HG02759 (cell line): ENCODE results near the gene XRRA1.
"Not testable (repeated sequence)": the region's sequence is repeated elsewhere in the genome, so short reads cannot be mapped to it uniquely, and the experiment has no call there.

Experiments
- ATAC-seq: cut with Tn5 transposase; IDR thresholded peaks from one replicate; pipeline ENCODE4 v1.9.1; 2021; ENCODE audit warnings: mild to moderate bottlenecking, moderate library complexity; ENCODE audit not compliant: unreplicated experiment

The XRRA1 gene, protein sequence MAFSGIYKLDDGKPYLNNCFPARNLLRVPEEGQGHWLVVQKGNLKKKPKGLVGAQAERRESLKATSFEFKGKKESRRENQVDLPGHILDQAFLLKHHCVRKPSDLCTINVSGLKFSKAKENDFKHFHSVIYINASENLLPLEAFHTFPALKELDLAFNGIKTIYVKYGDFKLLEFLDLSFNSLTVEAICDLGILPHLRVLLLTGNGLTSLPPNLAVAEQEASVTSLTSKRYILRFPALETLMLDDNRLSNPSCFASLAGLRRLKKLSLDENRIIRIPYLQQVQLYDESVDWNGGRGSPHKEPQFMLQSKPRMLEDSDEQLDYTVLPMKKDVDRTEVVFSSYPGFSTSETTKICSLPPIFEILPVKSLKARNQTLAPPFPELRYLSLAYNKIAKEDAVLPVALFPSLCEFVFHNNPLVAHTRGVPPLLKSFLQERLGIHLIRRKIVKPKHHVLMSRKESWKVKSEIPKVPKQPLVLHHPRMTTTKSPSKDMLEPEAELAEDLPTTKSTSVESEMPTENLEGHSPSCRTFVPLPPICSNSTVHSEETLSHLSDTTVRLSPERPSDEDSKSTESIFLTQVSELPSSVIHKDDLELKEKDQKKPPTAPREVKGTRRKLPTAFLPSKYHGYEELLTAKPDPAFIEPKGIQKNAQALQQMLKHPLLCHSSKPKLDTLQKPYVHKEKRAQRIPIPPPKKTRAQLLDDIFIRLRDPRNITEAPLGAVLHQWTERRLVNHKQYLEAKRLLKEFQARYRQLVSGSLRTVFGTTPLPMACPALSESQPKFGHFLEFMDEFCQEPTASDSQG

DNA sequence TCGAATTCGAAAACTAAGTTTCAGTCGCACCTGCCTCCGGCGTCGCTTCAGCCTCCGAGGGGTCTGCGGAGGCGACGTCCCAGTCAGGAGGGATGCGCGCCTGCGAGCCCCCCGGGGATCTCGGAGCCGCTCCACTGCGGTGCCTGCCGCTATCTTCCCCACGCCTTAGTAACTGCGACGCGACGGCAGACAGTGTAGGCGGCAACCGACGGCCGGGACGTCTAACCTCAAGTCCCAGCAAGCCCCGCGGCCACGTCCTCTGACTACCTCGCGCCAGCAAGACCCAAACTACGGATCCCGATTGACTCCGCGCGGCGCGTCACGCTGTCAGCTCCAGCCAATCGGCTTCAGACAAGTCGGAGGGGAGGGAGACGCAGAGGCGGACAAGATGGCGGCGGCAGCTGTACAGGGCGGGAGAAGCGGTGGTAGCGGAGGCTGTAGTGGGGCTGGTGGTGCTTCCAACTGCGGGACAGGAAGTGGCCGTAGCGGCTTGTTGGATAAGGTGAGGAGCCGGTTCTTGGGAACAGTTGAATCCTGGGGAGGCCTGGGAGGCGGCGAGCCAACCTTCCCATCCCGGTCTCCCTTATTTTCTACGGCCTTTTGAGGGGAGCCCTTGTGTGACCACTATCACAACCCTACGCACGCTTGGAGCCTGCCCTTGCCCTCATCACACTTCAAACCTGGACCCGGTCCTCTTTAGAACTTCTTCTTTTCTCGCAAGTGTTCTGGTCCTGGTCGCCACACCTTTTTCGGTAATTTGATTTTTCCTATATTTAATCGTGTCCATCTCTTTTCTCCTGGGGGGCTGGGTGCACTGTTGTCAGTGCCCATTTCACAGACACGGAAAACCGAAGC lies at the start of gene XRRA1, which contains the start of gene SPCS2:
TSS of gene XRRA1 (minus strand) at position 194 of the 855 bp plus-strand sequence. CDS start 8,213 bp downstream, outside the sequence.
TSS of gene SPCS2 (plus strand) at position 369 of the 855 bp plus-strand sequence. CDS start at position 389, 20 bp downstream.
- peak; percentile 94 for ATAC-seq

- ATAC-seq = peak; percentile 36
These were observed 44.0 kb upstream of the XRRA1 start for GRCh38 chr11:74992852-74993251.

- no peak for ATAC-seq
These were observed 42.0 kb upstream of the XRRA1 start for GRCh38 chr11:74990941-74991340.

DNA sequence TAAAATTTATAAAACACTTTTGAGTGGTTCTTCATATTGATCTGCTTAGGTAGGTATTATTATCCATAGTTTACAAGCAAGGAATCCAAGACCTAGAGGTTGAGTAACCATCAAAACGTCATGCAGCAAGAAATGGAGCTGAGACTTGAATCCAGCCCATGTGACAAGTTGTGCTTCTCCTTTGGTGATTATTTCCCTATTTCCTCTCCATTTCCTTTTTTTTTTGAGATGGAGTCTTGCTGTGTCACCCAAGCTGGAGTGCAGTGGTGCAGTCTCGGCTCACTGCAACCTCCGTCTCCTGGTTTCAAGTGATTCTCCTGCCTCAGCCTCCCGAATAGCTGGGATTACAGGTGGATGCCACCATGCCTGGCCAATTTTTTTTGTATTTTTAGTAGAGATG lies 41.3 kb upstream of the XRRA1 start:
- ATAC-seq = not testable (repeated sequence)

DNA sequence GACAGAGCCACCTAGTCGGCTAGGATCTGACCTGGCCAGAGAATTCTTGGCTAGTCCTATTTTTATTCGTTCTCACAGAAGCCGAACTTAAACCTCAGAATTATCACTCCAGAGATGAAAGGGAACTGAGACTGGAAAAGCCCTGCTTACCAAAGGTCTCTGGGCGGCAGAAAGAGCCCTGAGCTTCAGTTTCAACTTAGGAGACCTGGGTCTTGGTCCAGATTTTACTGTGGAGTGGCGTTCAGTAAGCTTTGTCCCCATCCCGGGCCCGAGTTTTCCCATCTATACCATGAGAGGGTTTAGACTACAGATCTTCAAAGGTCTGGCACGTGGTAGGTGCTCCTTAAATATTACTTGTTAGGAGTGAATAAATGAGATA lies 40.4 kb upstream of the XRRA1 start:
- ATAC-seq = no peak

- peak; percentile 90 for ATAC-seq
These were observed 39.8 kb upstream of the XRRA1 start, which contains the start of gene NEU3 for GRCh38 chr11:74988541-74989259. Gene NEU3, plus strand, starts transcription at chr11:74988933. Its CDS starts 128 bp downstream, at chr11:74989061.

GRCh38 chr11:74984730-74985129 lies 35.8 kb upstream of the XRRA1 start:
- no peak for ATAC-seq

GRCh38 chr11:74984070-74984469 lies 35.2 kb upstream of the XRRA1 start:
- ATAC-seq = no peak

DNA sequence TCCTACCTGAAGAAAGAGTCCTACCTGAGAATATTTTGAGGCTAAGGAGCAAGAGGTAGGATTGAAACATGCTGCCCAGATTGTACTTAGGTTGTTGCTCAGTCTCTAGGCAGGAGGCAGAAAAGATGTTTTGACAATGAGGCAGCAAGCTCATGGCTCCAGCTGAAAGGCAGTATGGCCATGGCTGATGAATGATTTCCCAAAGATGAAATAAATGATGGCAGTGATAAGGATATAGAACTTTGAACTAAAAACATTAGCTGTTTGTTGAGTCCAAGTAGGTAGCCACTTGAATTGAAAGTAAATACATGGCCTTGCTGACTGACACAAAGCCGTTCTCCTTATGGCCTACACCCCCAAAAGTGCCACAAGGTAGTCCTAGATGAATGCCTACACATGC lies 33.0 kb upstream of the XRRA1 start:
- ATAC-seq = no peak

DNA sequence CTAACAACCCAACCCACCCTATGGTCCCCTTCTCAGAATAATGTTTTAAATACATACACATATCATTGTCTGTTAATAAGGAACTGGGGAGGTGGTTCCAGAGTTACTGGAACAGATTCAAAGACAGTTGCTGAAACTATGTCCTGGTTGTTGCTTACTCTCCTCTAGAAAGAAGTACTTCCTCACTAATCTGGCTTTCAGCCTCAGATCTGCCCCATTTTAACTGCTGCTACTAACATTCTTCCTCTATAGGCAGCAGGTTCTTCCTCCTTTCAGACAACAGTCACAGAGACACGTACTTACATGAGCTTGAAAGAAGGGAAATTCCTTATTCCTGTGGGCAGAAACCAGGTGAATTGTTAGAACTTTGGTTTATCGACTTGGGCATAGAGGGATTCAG lies 31.7 kb upstream of the XRRA1 start:
- no peak for ATAC-seq

DNA sequence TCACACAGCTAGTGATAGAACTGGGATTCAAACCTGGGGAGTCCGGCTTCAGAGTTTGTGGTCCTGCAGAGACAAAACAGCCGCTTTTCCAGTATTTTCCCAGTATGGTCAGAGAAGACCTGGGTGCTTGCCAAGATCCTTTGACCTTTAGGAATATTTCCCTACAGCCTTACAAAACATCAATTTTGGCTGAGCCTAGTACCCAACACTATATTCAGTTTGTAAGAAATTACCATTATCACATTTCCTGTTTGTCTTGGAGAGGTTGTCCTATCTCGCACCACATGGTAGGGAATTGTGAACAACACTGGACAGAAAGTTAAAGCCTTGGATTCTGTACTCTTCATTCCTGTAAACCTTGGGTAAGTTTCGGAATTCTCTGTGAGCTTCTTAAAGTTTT lies 29.1 kb upstream of the XRRA1 start:
- ATAC-seq = no peak

- no peak for ATAC-seq
These were observed 22.5 kb upstream of the XRRA1 start for GRCh38 chr11:74971424-74971823.

DNA sequence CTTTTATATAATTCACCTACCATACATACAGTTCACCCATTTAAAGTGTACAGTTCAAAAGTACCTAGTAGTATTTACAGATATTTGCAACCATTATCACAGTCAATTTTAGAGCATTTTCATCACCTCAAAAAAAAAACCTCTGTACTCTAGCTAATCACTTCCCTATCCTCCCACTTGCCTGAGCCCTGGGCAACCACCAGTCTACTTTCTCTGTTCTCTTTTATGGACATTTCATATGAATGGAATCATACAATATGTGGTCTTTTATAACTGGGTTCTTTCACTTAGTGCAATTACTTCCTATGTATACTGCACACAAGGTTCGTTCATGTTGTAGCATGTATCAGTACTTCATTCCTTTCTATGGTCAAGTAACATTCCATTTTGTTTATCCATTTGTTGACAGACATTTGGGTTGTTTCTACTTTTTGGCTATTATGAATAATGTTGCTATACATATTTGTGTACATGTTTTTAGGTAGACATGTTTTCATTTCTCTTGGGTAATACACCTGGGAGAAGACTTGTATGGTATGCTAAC lies 22.0 kb upstream of the XRRA1 start:
- ATAC-seq = no peak

DNA sequence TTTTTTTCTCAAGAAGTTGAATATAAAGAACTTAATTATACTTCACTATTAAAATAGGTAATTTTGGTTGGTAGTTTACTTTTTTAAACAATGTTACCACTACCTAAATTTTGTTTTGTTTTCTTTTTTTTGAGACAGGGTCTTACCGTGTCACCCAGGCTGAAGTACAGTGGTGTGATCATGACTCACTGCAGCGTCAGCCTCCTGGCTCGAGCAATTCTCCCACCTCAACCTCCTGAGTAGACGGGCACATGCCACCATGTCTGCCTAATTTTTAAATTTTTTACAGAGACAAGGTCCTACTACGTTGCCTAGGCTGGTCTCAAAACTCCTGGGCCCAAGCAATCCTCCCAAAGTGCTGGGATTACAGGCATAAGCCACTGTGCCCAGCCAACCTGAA lies 17.8 kb upstream of the XRRA1 start:
- no peak for ATAC-seq

- ATAC-seq = not testable (repeated sequence)
These were observed 11.2 kb upstream of the XRRA1 start for GRCh38 chr11:74960128-74960527.

GRCh38 chr11:74957937-74958629 lies 9.2 kb upstream of the XRRA1 start:
- no peak for ATAC-seq

DNA sequence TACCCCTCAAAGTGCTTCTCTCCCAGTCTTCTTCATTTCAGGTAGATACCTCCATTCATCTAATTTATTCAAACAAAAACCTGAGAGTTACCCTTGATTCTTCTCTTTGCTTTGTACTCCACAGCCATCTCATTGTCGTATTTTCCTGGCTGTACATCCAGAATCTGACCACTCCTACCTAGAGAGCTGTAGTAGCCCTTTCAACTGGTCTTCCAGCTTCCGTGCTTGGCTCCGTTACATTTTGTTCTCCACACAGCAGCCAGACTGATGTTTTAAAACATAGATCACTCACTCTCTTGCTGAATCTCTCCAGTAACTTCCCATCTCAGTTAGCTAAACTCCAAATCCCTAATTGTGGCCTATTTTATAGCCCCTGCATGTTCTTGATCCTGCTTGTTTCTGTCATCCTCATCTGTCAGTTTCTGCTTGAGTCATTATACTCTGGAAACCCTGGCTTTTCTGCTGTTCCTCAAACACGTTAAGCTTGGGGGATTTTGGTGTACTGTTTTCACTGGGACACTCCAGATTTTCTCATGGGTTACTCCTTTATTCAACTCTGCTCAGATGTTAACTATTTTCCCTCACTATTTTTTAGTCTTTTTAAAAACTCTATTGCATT lies 7.6 kb upstream of the XRRA1 start:
- no peak for ATAC-seq

GRCh38 chr11:74954199-74954598 lies 5.3 kb upstream of the XRRA1 start:
- no peak for ATAC-seq

- no peak for ATAC-seq
These were observed 4.6 kb upstream of the XRRA1 start for GRCh38 chr11:74953451-74953850.
